ENCODE measurements around the gene KLF13.

DNA sequence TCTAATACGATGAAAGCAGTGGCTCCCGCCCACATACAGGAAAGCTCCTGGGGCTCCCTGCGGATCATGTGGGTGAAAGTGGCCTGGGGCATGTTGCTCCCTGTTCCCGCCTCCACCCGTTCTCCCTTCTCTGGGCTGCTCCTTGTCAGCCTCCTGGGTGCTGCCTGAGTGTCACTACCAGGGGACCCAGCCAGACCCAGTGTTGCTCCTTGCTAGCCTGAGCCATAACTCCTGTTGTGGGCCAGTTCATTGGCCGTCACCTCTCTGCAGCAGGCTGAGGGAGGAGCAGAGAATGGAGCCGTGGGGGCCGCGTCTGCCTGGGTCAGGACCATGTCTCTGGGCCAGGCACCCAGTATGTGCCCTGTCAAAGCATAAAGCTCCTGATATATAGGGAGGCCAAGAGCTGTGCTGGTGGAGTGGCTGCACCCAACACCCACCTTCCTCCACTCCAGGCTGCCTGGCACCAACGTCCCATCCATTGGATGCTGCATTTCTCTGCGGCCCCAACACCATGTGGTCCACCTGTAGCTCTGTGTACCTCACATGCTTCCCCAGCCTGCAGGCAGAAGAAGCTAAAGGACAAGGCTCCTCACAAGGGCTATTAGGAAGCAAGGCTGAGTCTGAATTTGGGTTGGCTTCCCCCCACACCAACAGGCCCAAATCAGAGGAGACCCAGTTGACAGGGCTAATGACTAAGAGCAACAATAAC lies 40.5 kb downstream of the KLF13 start:
- TF ChIP-seq, protein P1, sequence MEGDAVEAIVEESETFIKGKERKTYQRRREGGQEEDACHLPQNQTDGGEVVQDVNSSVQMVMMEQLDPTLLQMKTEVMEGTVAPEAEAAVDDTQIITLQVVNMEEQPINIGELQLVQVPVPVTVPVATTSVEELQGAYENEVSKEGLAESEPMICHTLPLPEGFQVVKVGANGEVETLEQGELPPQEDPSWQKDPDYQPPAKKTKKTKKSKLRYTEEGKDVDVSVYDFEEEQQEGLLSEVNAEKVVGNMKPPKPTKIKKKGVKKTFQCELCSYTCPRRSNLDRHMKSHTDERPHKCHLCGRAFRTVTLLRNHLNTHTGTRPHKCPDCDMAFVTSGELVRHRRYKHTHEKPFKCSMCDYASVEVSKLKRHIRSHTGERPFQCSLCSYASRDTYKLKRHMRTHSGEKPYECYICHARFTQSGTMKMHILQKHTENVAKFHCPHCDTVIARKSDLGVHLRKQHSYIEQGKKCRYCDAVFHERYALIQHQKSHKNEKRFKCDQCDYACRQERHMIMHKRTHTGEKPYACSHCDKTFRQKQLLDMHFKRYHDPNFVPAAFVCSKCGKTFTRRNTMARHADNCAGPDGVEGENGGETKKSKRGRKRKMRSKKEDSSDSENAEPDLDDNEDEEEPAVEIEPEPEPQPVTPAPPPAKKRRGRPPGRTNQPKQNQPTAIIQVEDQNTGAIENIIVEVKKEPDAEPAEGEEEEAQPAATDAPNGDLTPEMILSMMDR (optimal IDR thresholded peaks at IDR 0.05 in 1 of 3, IDR thresholded peaks at IDR 0.05 in 1 of 3, conservative IDR thresholded peaks at IDR 0.05 in 1 of 3; ENCODE audit: extremely low read depth in 1 of 3, insufficient read depth in 2 of 3, low read length in 3 of 3), result no peak
- no peak for TF ChIP-seq EZH2 (IDR thresholded peaks at IDR 0.05; ENCODE audit: low read length)
